Endodermal cell (in vitro differentiated cells): ENCODE data around the gene CALML4. TPM values are rescaled to one million over a fixed set of nuclear protein-coding genes. Genes with fewer than 3 reads are reported as not detected.

ENCODE experiments used
- DNase-seq: peaks from one replicate; pipeline ENCODE4 v3.0.0-alpha.2; 2017
- H3K27ac ChIP-seq: 2 replicates; pipeline ENCODE4 v1.5.1; 2013; ENCODE audit warnings: mild to moderate bottlenecking, low read depth, low read length, moderate library complexity
- H3K27me3 ChIP-seq: 2 replicates; pipeline ENCODE4 v1.6.1; 2013; ENCODE audit warnings: mild to moderate bottlenecking, low read length, moderate library complexity; ENCODE audit not compliant: insufficient read depth, control insufficient read depth, poor library complexity, severe bottlenecking
- H3K36me3 ChIP-seq: 2 replicates; pipeline ENCODE4 v1.7.0; 2013; ENCODE audit warnings: mild to moderate bottlenecking, low read length, moderate library complexity; ENCODE audit not compliant: control insufficient read depth, insufficient read depth
- H3K4me1 ChIP-seq: one replicate; pipeline ENCODE4 v1.7.0; 2013; ENCODE audit warnings: low read length; ENCODE audit not compliant: control insufficient read depth, insufficient read depth
- H3K4me3 ChIP-seq: 2 replicates; pipeline ENCODE4 v1.5.1; 2013; ENCODE audit warnings: mild to moderate bottlenecking, low read length, moderate library complexity
- H3K9ac ChIP-seq: 2 replicates; pipeline ENCODE4 v1.6.1; 2013; ENCODE audit warnings: mild to moderate bottlenecking, low read length, moderate library complexity; ENCODE audit not compliant: poor library complexity, severe bottlenecking; ENCODE audit errors: extremely low read depth
- H3K9me3 ChIP-seq: 2 replicates; pipeline ENCODE4 v1.6.1; 2013; ENCODE audit warnings: mild to moderate bottlenecking, low read length, moderate library complexity; ENCODE audit not compliant: control insufficient read depth
- H3K27ac Mint-ChIP-seq: 2 replicates; pipeline ENCODE4 v1.8.0; 2020; ENCODE audit warnings: mixed read lengths
- H3K27me3 Mint-ChIP-seq: 2 replicates; pipeline ENCODE4 v1.8.0; 2021; ENCODE audit warnings: mild to moderate bottlenecking, mixed read lengths; ENCODE audit not compliant: insufficient read depth
- H3K36me3 Mint-ChIP-seq: 2 replicates; pipeline ENCODE4 v1.8.0; 2020; ENCODE audit warnings: low read depth, mixed read lengths
- H3K4me1 Mint-ChIP-seq: 2 replicates; pipeline ENCODE4 v1.8.0; 2020; ENCODE audit warnings: mixed read lengths
- H3K4me3 Mint-ChIP-seq: 2 replicates; pipeline ENCODE4 v1.8.0; 2020; ENCODE audit warnings: mild to moderate bottlenecking, moderate library complexity, mixed read lengths
- H3K9me3 Mint-ChIP-seq: 2 replicates; pipeline ENCODE4 v1.8.0; 2020; ENCODE audit warnings: mild to moderate bottlenecking, mixed read lengths
- WGBS, 2 experiments: methylation state at CpG; one replicate each; pipeline versions ENCODE4 v1.1.5 to v1.1.7; 2013; ENCODE audit warnings: missing lambda C conversion rate in 2 of 2, mixed read lengths in 1 of 2; ENCODE audit not compliant: insufficient coverage in 1 of 2, insufficient read length in 1 of 2; 5-methylcytosine and 5-hydroxymethylcytosine counted together
- total RNA-seq, 2 donors: library from RNA; stranded (reverse); fragmentation: NEBNext Ultra II Directional in 1 of 2; extraction: Animal tissue kit (Norgen Biotek cat#: 25700) in 1 of 2; gene quantifications; 2 replicates in 1 of 2; 3 replicates in 1 of 2; pipeline ENCODE4 v1.2.1, GENCODE V29; 2021
- TF ChIP-seq, protein P1 (sequence below): fragments of 200-600 bp; sonication (generic); conservative IDR thresholded peaks from 2 replicates; pipeline ENCODE4 v1.5.0; 2021; ENCODE audit warnings: antibody characterized with exemption, mild to moderate bottlenecking

CALML4 gene
- total RNA-seq, 2 donors from 2014 or later, result 9.7 to 17.4 TPM

DNA sequence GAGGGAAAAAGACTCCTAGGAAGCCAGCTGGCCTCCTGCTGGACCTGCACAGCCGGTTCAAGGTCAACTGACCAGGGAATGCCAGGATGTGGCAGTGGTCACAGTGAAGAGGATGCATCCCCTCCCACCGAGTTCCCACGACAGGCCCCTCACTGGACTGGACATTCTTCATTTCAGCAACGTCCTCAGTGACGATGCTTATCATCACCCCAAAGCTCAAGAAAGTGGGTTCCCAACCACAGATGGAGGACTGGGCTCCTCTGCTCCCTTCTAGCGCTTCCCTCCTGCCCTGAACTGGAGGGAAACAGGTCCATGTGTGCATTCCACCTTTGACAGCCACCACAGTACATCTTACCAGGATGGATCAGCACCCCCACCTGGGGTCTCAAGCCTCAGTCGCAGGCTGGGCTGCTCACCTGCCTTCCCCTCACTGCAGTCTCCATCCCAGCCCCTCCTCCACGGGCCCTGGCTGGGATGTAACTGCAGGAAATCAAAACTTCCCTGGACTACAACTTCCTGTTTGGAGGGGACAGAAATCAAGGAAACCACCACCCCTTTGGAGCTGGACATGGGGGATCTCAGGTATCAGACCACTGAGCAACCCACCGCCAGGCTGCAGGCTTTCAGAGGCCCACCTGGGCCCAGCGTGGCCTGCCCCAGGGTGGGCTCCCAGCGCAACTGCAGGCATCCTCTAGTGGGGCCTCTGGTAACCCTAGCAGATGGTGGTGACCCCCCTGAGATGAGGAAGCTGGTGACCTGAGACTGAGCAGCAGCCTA lies 7.3 kb downstream of the CALML4 start:
- Mint-ChIP-seq H3K27ac (no peak overlapping the region), H3K9me3 (no peaks in the 10 kb centered on the region), H3K4me3 (no peak overlapping the region), H3K36me3 (peaks cover 8% of the 10 kb centered on the region), H3K4me1 (peaks cover 26% of the 10 kb centered on the region), H3K27me3 (no peaks in the 10 kb centered on the region)
- no peaks in the 10 kb centered on the region for H3K9me3 ChIP-seq
- H3K4me3 ChIP-seq, result no peak overlapping the region
- H3K36me3 ChIP-seq, result peaks cover 10% of the 10 kb centered on the region
- TF ChIP-seq, protein P1, sequence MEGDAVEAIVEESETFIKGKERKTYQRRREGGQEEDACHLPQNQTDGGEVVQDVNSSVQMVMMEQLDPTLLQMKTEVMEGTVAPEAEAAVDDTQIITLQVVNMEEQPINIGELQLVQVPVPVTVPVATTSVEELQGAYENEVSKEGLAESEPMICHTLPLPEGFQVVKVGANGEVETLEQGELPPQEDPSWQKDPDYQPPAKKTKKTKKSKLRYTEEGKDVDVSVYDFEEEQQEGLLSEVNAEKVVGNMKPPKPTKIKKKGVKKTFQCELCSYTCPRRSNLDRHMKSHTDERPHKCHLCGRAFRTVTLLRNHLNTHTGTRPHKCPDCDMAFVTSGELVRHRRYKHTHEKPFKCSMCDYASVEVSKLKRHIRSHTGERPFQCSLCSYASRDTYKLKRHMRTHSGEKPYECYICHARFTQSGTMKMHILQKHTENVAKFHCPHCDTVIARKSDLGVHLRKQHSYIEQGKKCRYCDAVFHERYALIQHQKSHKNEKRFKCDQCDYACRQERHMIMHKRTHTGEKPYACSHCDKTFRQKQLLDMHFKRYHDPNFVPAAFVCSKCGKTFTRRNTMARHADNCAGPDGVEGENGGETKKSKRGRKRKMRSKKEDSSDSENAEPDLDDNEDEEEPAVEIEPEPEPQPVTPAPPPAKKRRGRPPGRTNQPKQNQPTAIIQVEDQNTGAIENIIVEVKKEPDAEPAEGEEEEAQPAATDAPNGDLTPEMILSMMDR, result no peak
- H3K27ac ChIP-seq, result no peak overlapping the region
- no peaks in the 10 kb centered on the region for H3K27me3 ChIP-seq
- H3K9ac ChIP-seq, result no peak overlapping the region
- peak; percentile 42 for DNase-seq
- WGBS, 2 experiments, result 94 to 98% methylated on average over 7 to 11 of the region's 11 CpGs
- peaks cover 6% of the 10 kb centered on the region for H3K4me1 ChIP-seq

DNA sequence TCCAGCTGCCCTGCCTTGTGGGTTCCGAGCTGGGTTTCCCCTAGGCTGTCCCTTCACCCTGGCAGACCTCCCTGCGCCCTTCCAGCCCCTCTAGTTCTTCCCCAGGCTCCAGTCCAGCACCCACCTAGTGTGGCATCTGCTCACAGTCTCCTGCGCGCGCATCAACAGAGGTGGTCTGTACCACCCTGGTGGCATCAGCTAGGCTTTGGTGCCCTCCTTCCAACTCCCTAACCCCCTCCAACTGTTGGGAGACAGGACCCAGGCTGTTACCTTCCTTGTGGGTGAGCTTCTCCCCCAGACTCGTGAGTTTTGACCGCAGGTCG lies 8.0 kb downstream of the CALML4 start:
- Histone ChIP-seq H3K4me1 (peaks cover 4% of the 10 kb centered on the region), H3K4me3 (no peak overlapping the region), H3K9me3 (no peaks in the 10 kb centered on the region), H3K27ac (peak overlapping the region; percentile 9), H3K27me3 (no peaks in the 10 kb centered on the region), H3K9ac (no peak overlapping the region), H3K36me3 (peaks cover 17% of the 10 kb centered on the region)
- Mint-ChIP-seq H3K4me1 (peaks cover 22% of the 10 kb centered on the region), H3K36me3 (peaks cover 14% of the 10 kb centered on the region), H3K4me3 (no peak overlapping the region), H3K9me3 (no peaks in the 10 kb centered on the region), H3K27me3 (no peaks in the 10 kb centered on the region), H3K27ac (no peak overlapping the region)
- peak; percentile 33 for DNase-seq
- TF ChIP-seq, protein P1, result no peak
- WGBS, 2 experiments, result 93 to 96% methylated on average over 5 to 8 of the region's 8 CpGs

DNA sequence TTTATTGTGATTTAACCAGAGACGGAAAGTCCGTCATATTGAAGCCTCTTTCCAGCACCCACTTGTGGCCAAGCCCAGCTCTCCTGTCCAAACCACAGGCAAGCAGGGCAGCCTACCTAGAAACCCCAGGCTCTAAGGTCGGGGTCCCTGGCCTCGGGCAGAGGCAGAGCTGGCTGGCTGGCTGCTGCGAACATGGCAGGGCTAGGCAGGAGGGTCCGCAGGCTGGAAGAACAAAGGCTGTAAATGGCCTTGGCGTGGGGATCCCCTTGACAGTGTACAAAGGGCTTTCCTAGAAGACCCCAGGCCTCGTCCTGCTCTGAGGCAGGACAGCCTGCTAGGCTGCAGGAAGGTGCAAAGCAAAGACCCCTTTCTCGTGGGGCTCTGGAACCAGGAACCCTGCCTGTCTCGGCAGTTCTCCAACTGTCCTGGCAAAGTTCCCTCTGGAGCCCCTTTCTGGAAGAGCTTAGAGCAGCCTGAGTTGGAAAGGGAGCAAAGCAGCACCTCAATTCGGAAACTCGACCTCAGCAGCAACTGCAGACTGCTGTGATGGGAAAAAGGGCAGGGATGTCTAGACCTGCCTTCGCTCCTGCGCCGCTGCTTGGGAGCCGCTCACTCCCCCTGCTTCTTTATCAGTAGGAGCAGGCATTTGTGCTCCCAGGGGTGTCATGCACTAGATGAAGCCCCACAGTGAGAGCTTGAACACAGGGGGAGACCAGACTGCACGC lies 8.5 kb downstream of the CALML4 start:
- Histone ChIP-seq H3K9ac (no peak overlapping the region), H3K4me3 (no peak overlapping the region), H3K27ac (peak overlapping the region; percentile 9), H3K36me3 (peaks cover 22% of the 10 kb centered on the region), H3K27me3 (no peaks in the 10 kb centered on the region), H3K4me1 (peaks cover 3% of the 10 kb centered on the region), H3K9me3 (no peaks in the 10 kb centered on the region)
- TF ChIP-seq, protein P1, result no peak
- 95 to 97% methylated on average over 14 to 17 of the region's 17 CpGs for WGBS, 2 experiments
- Mint-ChIP-seq H3K4me3 (no peak overlapping the region), H3K4me1 (peaks cover 22% of the 10 kb centered on the region), H3K27me3 (no peaks in the 10 kb centered on the region), H3K27ac (no peak overlapping the region), H3K36me3 (peaks cover 16% of the 10 kb centered on the region), H3K9me3 (no peaks in the 10 kb centered on the region)
- DNase-seq, result peak; percentile 31
